Hepatocyte (in vitro differentiated cells): Measurements from ENCODE around the gene STAT4. TPM values are rescaled to one million over a fixed set of nuclear protein-coding genes. Genes with fewer than 3 reads are reported as not detected.
"Not testable (repeated sequence)": the region's sequence is repeated elsewhere in the genome, so short reads cannot be mapped to it uniquely, and the experiment has no call there.

Experiments
- DNase-seq: peaks from one replicate; pipeline ENCODE4 v3.0.0-alpha.2; 2016; ENCODE audit warnings: low spot score
- H2AFZ ChIP-seq: fragments of 200-600 bp; sonication (generic); 2 replicates; pipeline ENCODE4 v1.6.0; 2016; ENCODE audit warnings: antibody characterized with exemption, mild to moderate bottlenecking
- H3K27ac ChIP-seq: fragments of 200-600 bp; sonication (generic); 2 replicates; pipeline ENCODE4 v1.5.1; 2016; ENCODE audit warnings: mild to moderate bottlenecking
- H3K27me3 ChIP-seq: fragments of 200-600 bp; sonication (generic); 2 replicates; pipeline ENCODE4 v1.6.1; 2016
- H3K36me3 ChIP-seq: fragments of 200-600 bp; sonication (generic); replicated peaks from 2 replicates; pipeline ENCODE4 v1.5.1; 2016; ENCODE audit warnings: low read depth; ENCODE audit not compliant: insufficient read depth
- H3K4me1 ChIP-seq: fragments of 200-600 bp; sonication (generic); 2 replicates; pipeline ENCODE4 v1.5.1; 2016; ENCODE audit warnings: mild to moderate bottlenecking, moderate library complexity; ENCODE audit not compliant: insufficient read depth
- H3K4me2 ChIP-seq: fragments of 200-600 bp; sonication (generic); 2 replicates; pipeline ENCODE4 v1.6.0; 2016
- H3K4me3 ChIP-seq: fragments of 200-600 bp; sonication (generic); 2 replicates; pipeline ENCODE4 v1.5.1; 2016; ENCODE audit warnings: mild to moderate bottlenecking
- H3K79me2 ChIP-seq: fragments of 200-600 bp; sonication (generic); 2 replicates; pipeline ENCODE4 v1.6.0; 2017; ENCODE audit warnings: mild to moderate bottlenecking
- H3K9me2 ChIP-seq: fragments of 200-600 bp; sonication (generic); replicated peaks from 2 replicates; pipeline ENCODE4 v1.6.0; 2017; ENCODE audit warnings: mild to moderate bottlenecking; ENCODE audit not compliant: insufficient read depth
- H3K9me3 ChIP-seq: fragments of 200-600 bp; sonication (generic); 2 replicates; pipeline ENCODE4 v1.5.1; 2016; ENCODE audit warnings: low read depth, mild to moderate bottlenecking
- H4K20me1 ChIP-seq: fragments of 200-600 bp; sonication (generic); 2 replicates; pipeline ENCODE4 v1.6.0; 2016; ENCODE audit warnings: mild to moderate bottlenecking; ENCODE audit not compliant: insufficient read depth, poor library complexity, severe bottlenecking
- EZH2 ChIP-seq: fragments of 200-600 bp; sonication (generic); IDR thresholded peaks from 2 replicates; pipeline ENCODE4 v1.6.1; 2016; ENCODE audit warnings: antibody characterized with exemption, mild to moderate bottlenecking, borderline replicate concordance
- EZH2phosphoT487 ChIP-seq: fragments of 200-600 bp; sonication (generic); IDR thresholded peaks from one replicate; pipeline ENCODE4 v1.6.1; 2018; ENCODE audit warnings: antibody characterized with exemption, mild to moderate bottlenecking, low read depth, moderate library complexity; ENCODE audit not compliant: unreplicated experiment, severe bottlenecking
- WGBS: methylation state at CpG from one replicate; pipeline ENCODE4 v1.1.6; 2016; ENCODE audit warnings: low lambda C conversion rate; ENCODE audit errors: missing lambda C conversion rate; 5-methylcytosine and 5-hydroxymethylcytosine counted together
- polyA plus RNA-seq: library from polyadenylated mRNA; unstranded; fragments of >200 nt; fragmentation: Nextera tagmentation; extraction: Ambion mirVana; gene quantifications from 2 replicates; pipeline ENCODE4 v1.2.1, GENCODE V29; 2016
- total RNA-seq: library from RNA; depleted of rRNA; stranded (reverse); fragments of >200 nt; gene quantifications from 2 replicates; pipeline ENCODE4 v1.2.3, GENCODE V29; 2014
- TF ChIP-seq, protein P1 (sequence below): fragments of 200-600 bp; sonication (generic); IDR thresholded peaks from 2 replicates; pipeline ENCODE4 v1.5.1; 2016; ENCODE audit warnings: antibody characterized with exemption, mild to moderate bottlenecking; ENCODE audit not compliant: poor library complexity

STAT4 gene
- total and polyA plus RNA-seq, 2 experiments from 2014 or later: 1.6 to 6.6 TPM

DNA sequence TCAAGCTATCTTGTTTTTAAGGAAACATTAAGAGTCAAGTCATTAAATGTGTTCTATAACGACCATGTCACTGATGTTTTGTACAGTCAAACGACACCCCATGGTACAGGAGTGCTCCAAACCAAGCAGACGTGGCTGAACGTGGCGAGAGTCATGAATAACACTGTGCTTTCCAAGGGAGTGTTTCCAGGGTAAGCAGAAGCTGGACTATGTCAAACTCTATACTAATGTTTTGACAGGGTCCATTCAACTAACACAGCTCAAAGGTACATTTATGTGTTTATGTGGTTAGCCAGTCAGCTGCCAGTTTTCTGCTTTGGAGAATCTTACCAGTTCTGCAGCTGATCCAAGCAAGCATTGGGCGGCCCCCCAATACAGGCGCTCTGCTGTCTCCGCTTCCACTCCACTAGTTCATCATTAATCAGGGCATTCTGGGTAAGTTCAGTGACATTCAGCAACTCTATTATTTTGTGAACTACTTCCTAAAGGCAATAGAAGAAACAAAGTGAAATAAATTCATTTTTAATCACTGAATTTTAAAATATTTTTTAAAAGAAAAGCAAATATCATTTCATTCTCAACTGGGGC, 153.2 kb downstream of the STAT4 start:
- no peak overlapping the region for H2AFZ ChIP-seq
- TF ChIP-seq, protein P1, sequence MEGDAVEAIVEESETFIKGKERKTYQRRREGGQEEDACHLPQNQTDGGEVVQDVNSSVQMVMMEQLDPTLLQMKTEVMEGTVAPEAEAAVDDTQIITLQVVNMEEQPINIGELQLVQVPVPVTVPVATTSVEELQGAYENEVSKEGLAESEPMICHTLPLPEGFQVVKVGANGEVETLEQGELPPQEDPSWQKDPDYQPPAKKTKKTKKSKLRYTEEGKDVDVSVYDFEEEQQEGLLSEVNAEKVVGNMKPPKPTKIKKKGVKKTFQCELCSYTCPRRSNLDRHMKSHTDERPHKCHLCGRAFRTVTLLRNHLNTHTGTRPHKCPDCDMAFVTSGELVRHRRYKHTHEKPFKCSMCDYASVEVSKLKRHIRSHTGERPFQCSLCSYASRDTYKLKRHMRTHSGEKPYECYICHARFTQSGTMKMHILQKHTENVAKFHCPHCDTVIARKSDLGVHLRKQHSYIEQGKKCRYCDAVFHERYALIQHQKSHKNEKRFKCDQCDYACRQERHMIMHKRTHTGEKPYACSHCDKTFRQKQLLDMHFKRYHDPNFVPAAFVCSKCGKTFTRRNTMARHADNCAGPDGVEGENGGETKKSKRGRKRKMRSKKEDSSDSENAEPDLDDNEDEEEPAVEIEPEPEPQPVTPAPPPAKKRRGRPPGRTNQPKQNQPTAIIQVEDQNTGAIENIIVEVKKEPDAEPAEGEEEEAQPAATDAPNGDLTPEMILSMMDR: no peak
- TF ChIP-seq EZH2phosphoT487 (no peak), EZH2 (no peak)
- H3K4me1 ChIP-seq: no peaks in the 10 kb centered on the region
- H3K9me2 ChIP-seq: no peaks in the 10 kb centered on the region
- no peak overlapping the region for H3K4me3 ChIP-seq
- no peaks in the 10 kb centered on the region for H3K79me2 ChIP-seq
- 76% methylated on average over 8 of the region's 8 CpGs for WGBS
- H4K20me1 ChIP-seq: no peaks in the 10 kb centered on the region
- DNase-seq: no peak
- H3K4me2 ChIP-seq: no peak overlapping the region
- no peaks in the 10 kb centered on the region for H3K27me3 ChIP-seq
- no peak overlapping the region for H3K27ac ChIP-seq
- H3K36me3 ChIP-seq: no peaks in the 10 kb centered on the region
- H3K9me3 ChIP-seq: no peaks in the 10 kb centered on the region

DNA sequence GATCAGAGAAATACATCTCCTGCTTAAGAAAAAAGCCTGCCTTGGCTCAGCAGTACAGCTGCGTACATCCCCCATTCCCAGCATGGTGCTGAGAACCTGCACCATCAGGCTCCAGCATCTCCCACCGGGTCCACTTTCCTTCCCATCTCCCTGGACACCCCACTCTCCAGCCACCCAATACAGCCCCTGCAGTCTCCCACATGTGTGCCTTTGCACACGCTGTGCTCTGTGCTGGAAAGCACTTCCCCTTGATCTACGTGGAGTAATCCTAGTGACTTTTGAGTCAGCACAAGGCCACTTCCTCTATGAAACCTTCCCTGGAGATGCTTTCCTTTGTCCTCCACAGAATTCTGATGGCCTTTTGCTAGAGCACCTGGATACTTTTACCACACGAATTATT, 153.8 kb downstream of the STAT4 start:
- H4K20me1 ChIP-seq: no peaks in the 10 kb centered on the region
- H2AFZ ChIP-seq: no peak overlapping the region
- H3K79me2 ChIP-seq: no peaks in the 10 kb centered on the region
- 89% methylated on average over 5 of the region's 5 CpGs for WGBS
- H3K9me2 ChIP-seq: no peaks in the 10 kb centered on the region
- no peaks in the 10 kb centered on the region for H3K9me3 ChIP-seq
- H3K27ac ChIP-seq: no peak overlapping the region
- H3K36me3 ChIP-seq: no peaks in the 10 kb centered on the region
- DNase-seq: no peak
- no peak for TF ChIP-seq EZH2
- H3K4me3 ChIP-seq: no peak overlapping the region
- no peaks in the 10 kb centered on the region for H3K27me3 ChIP-seq
- no peak overlapping the region for H3K4me2 ChIP-seq
- no peaks in the 10 kb centered on the region for H3K4me1 ChIP-seq

DNA sequence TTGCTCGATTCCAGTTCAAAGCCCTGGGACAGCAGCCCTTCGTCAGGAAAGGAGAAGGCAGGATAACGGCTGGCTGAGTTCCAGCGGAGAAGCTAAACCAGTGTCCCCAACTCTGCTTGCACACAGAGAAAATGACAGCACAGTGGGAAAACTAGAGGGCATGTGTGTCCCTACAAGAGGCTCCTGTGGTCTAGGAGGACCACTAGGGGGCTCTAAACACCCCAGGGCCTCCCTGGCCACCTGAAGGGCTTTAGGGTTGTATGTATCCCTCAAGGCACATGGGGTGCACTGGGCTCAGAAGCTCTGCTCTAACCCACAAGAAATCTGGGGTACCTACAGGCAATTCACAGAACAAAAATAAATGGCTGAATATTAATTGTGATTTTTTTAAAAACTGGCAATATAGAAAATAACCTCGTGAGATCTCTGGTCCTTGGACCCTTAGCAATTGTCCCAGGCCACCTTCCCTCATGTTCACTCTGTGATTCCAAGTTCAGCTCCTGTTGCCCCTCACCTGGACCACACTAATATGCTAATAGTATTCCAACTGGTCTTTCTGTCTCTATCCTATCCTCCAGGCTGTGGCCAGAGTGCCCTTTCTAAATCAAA, 154.4 kb downstream of the STAT4 start:
- DNase-seq: peak; percentile 34
- H3K4me3 ChIP-seq: no peak overlapping the region
- H3K4me1 ChIP-seq: no peaks in the 10 kb centered on the region
- H3K27me3 ChIP-seq: no peaks in the 10 kb centered on the region
- WGBS: 91% methylated on average over 5 of the region's 5 CpGs
- no peaks in the 10 kb centered on the region for H4K20me1 ChIP-seq
- H3K79me2 ChIP-seq: no peaks in the 10 kb centered on the region
- no peaks in the 10 kb centered on the region for H3K9me2 ChIP-seq
- no peak overlapping the region for H3K4me2 ChIP-seq
- H3K27ac ChIP-seq: no peak overlapping the region
- H2AFZ ChIP-seq: no peak overlapping the region
- no peaks in the 10 kb centered on the region for H3K36me3 ChIP-seq
- TF ChIP-seq, protein P1: peak; percentile 42
- TF ChIP-seq EZH2: no peak
- no peaks in the 10 kb centered on the region for H3K9me3 ChIP-seq

DNA sequence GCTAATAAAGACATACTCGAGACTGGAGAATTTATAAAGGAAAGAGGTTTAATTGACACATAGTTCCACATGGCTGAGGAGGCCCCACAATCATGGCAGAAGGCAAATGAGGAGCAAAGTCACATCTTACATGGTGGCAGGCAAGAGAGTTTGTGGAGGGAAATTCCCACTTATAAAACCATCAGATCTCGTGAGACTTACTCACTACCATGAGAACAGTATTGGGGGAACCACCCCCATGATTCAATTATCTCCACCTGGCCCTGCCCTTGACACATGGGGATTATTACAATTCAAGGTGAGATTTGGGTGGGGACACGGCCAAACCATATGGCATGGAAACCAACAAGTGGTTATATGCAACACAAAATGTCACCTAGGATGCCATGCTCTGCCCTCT, 155.5 kb downstream of the STAT4 start:
- H3K27ac ChIP-seq, H3K4me3 ChIP-seq, H3K4me1 ChIP-seq, H3K9me3 ChIP-seq, H2AFZ ChIP-seq, H3K9me2 ChIP-seq, H4K20me1 ChIP-seq, H3K27me3 ChIP-seq, H3K36me3 ChIP-seq, DNase-seq, H3K79me2 ChIP-seq, H3K4me2 ChIP-seq: not testable (repeated sequence)
- WGBS: 97% methylated on average over 3 of the region's 3 CpGs
